CD4-positive, alpha-beta T cell treated with Interleukin-4 for 1 hour (primary cell): ENCODE results near the gene HMMR.
"Not testable (repeated sequence)": the region's sequence is repeated elsewhere in the genome, so short reads cannot be mapped to it uniquely, and the experiment has no call there.

Experiments used
- DNase-seq, 2 donors: peaks; one replicate each; pipeline ENCODE4 v3.0.0-alpha.2; 2020 to 2022

HMMR gene, protein sequence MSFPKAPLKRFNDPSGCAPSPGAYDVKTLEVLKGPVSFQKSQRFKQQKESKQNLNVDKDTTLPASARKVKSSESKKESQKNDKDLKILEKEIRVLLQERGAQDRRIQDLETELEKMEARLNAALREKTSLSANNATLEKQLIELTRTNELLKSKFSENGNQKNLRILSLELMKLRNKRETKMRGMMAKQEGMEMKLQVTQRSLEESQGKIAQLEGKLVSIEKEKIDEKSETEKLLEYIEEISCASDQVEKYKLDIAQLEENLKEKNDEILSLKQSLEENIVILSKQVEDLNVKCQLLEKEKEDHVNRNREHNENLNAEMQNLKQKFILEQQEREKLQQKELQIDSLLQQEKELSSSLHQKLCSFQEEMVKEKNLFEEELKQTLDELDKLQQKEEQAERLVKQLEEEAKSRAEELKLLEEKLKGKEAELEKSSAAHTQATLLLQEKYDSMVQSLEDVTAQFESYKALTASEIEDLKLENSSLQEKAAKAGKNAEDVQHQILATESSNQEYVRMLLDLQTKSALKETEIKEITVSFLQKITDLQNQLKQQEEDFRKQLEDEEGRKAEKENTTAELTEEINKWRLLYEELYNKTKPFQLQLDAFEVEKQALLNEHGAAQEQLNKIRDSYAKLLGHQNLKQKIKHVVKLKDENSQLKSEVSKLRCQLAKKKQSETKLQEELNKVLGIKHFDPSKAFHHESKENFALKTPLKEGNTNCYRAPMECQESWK

DNA sequence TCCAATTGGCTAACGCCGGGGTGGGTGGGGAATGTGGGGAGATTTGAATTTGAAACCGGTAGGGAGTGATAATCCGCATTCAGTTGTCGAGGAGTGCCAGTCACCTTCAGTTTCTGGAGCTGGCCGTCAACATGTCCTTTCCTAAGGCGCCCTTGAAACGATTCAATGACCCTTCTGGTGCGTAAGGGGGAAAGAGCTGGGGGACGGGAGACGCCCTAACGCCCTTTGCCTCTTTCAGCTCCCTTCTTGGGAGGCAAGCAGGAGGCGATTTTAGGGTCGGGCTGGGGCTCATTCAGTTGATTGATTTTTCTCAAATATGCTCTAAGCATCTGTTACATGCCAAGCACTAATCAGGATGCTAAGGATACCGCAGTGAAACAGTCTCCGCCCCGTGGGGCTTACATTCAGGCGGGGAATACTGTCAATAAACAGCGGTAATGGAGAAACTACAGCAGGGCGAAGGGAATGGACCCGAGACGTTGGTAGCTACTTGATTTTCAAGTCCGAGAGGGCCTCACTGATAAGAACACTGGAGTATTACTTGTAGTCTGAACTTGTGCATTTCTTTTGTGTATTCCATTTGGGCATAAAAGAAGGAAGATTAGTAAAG is at the start of gene HMMR:
TSS of gene HMMR (plus strand) at position 71 of the 610 bp plus-strand sequence. CDS start at position 132, 61 bp downstream.
- DNase-seq: no peak

DNA sequence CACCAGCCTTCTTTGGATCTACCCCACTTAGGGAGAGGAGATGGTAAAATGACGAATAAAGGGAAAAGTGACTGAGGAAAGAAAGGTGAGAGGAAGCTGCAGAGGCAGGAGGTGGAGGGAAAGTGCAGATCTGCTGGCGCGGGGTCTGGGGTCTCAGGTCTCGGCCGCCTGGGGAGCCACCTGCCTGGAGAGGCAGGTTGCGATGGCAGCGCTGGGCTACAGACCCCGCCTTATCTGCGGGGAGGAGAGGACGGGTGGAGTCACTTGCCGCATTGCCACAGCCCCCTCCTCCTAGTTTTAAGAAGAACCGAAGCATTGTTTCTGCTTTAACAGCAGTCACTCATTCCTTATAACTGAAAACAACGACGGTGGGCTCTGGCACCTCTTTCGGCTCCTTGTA is 44.8 kb upstream of the HMMR start:
- not testable (repeated sequence) for DNase-seq

DNA sequence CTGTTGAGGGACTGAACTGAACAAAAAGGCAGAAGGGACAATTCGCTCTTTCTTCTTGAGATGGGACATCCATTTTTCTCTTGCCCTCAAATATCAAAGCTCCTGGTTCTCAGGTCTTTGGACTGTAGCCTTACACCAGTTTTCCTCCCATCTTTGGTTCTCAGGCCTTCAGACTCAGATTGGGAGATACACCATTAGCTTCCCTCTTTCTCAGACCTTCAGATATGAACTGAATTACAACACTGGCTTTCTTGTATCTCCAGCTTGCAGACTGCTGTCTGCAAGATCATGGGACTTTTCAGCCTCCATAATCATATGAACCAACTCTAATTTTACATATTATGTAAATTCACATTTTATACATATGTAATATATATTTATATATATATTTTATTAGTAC is 35.6 kb upstream of the HMMR start:
- no peak for DNase-seq

DNA sequence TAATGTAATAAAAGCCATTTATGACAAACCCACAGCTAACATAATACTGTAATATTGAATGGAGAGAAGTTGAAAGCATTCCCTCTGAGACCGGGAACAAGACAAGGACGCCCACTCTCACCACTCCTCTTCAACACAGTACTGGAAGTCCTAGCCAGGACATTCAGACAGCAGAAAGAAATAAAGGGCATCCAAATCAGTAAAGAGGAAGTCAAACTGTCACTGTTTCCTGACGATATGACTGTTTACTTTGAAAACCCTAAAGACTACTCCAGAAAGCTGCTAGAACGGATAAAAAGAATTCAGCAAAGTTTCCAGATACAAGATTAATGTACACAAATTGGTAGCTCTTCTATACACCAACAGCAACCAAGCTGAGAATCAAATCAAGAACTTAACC is 34.3 kb upstream of the HMMR start:
- not testable (repeated sequence) for DNase-seq

DNA sequence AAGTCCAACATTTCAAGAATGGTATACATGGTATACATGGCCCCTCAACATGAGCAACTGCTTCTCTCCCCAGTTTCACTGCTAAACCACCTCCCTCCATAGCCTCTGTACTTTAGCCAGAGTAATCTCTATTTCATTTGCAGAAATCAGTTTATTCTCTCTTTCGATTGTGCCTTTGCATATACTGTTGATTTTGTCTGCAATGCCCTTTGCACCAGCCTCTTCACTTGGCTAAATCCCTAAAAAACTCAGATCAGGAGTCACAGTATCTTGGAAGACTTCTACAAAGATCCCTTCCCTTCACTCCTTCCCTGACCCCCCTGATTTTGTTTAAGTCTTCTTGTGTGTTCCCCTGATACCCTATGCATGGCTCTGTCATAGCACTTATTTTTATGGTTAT is 27.9 kb upstream of the HMMR start:
- DNase-seq: no peak

DNA sequence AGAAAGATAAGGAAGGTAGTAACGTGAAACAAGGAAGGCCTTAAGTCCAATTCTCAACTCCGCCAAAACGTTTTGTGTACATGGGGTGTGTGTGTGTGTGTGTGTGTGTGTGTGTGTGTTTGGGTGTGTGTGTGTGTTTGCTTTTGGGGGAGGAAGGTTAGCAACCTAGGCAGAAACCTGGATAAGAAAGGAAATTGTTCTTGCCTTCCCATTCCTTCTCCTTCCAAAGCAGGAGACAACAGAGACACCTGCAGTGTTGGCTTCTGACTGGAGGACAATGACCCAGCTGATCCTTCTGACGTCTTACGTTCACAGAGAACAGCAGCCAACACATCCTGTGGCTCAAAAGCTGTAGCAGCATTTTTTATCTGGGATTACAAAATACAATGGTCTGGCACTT is 27.2 kb upstream of the HMMR start:
- no peak for DNase-seq

DNA sequence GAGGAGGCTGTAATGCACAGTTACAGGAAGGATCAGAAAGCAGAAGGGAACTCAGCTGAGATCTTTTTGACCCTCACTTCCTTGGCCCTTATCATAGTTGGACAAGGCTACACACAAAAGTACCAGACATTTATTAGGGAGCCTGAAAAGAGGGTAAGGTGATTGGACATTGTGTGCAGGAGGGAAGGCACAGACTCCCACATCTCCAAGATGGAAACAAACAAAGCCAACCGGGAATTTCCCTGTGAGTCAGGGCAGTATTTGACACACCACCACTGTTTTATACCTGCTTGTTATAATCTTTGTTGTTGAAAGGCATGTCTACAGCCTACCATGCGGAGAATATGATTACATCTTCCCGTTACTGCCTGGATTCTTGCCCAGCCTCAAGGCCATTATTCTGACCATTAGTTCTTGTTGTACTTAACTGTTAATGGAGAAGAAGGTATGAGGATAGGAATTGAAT is 26.0 kb upstream of the HMMR start:
- no peak for DNase-seq

DNA sequence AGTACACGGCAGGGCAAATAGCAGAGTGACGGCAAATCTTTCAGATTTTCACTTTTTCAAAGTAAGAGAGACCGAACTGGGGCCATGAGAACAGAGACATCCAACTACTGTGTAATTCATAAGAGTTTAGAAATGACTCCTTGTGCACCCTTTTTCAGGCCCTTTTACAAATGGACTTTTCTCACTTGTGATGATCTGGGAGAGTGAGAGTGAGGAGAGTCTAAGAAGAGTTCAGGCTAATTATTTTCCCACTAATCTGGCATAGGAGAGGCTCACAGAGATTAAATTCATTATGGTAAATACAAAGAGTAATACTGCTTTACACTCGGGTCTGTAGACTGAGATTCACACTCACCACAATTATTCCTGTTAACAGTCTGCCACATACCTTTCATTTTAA is 23.9 kb upstream of the HMMR start:
- no peak for DNase-seq

DNA sequence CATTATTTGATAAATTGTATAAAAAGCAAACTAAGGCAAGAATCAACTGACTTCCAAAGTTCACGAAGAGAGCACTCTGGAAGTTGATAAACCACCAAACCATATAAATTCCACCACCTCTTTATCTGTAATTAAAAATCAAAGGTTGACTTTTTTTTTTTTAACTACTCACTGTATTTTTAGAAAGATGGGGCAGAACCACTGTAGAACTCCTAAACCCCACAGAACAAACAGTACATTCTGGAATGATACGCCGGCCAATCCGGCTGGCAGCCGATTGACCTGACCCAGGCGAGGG is 23.5 kb upstream of the HMMR start:
- no peak for DNase-seq

DNA sequence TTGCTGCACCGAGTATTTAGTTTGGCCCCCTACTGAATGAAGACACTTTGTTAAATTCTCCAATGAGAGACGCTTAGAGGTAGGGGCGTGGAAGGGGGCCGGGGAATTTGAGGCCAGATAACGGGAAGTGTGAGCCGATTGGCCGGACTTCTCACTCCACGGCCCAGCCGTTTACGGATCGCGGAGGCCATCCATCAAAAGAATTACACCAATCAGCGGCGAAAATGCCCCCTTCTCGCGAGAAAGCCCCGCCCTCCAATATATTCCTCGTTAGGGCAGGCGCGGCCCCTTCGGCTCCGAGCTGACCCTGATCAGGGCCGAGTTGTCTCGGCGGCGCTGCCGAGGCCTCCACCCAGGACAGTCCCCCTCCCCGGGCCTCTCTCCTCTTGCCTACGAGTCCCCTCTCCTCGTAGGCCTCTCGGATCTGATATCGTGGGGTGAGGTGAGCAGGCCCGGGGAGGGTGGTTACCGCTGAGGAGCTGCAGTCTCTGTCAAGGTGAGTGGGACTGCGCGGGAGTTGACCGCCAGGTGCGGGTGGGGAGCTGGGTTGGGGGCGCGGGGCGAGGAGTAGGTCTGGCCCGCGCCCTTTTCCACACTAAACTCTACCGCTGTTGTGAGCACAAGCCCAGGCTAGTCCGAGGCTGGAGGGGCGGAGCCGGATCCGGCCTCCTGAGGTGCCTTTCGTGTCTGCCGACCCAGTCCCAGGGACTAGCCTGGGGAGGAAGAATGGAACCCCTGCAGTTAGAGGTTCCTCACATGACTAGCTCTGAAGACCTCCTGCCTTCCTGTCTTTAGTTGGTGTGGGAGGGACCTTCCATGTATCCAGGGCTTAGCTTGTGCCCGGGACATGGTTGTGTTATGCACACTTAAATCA is 22.9 kb upstream of the HMMR start, which contains the start of gene CCNG1:
TSS of gene CCNG1 (plus strand) at position 287 of the 874 bp plus-strand sequence. CDS start 1,662 bp downstream, outside the sequence.
- DNase-seq: peak; percentile 92 to 94

DNA sequence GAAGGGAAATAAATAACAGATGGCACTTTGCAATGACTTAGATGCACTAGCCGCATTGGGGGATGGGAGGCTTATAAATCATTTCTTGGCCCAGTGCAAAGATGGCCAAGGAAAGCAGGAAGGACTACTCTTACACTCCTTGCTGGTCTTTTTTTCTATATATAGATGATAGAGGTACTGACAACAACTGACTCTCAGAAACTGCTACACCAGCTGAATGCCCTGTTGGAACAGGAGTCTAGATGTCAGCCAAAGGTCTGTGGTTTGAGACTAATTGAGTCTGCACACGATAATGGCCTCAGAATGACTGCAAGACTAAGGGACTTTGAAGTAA is 21.4 kb upstream of the HMMR start:
- no peak for DNase-seq

DNA sequence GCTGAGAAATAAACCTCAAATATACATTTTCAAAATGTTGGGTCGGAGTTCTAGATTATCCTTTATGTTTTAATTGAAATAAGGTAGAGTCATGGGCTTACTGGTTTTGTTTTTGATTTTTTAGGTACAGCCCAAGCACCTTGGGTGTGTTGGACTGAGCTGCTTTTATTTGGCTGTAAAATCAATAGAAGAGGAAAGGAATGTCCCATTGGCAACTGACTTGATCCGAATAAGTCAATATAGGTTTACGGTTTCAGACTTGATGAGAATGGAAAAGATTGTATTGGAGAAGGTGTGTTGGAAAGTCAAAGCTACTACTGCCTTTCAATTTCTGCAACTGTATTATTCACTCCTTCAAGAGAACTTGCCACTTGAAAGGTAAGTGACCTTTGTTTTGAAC is 19.5 kb upstream of the HMMR start:
- DNase-seq: no peak

DNA sequence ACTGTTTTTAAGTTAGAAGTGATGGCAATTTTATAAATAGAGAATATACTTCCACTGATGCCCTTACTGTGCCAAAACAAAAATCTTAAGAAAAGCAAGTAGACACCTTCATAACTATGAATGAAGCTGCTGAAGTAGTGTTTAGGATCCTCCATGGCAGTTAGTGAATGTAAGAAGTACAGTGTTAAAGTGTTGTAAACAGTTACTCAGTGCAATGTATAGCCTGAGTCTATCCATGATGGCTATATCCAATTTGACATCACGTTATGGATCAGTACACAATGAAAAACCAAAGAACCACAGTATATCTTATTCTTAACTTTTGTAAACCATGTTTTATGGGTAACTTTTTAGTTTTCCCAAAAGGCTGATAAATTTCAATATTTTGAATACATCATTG is 15.9 kb upstream of the HMMR start:
- DNase-seq: no peak

DNA sequence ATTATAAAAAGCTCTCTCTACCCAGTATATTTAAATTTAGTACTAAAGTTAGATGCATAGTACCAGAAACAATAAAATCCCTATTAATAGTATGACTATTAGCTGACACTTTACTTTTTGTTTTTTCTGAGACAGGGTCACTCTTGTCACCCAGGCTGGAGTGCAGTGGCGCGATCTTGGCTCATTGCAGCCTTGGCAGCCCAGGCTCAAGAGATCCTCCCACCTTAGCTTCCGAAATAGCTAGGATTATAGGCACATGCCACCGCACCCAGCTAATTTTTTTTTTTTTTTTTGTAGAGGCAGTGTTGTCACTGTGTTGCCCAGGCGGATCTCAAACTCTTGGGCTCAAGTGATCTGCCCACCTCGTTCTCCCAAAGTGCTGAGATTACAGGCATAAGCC is 15.1 kb upstream of the HMMR start:
- no peak for DNase-seq

DNA sequence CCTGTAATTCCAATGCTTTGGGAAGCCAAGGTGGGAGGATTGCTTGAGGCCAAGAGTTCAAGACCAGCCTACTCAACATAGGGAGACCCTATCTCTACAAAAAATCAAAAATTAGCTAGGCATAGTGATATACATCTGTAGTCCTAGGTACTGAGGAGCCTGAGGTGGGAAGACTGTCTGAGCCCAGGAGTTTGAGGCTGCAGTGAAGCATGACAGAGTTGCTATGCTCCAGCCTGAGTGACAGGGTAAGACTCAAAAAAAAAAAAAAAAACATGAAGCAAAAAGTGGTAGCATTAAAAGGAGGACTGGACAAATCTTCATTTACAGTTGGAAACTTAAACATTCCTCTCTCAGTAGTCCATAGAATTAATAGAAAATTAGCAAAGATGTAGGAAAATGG is 13.2 kb upstream of the HMMR start:
- no peak for DNase-seq

DNA sequence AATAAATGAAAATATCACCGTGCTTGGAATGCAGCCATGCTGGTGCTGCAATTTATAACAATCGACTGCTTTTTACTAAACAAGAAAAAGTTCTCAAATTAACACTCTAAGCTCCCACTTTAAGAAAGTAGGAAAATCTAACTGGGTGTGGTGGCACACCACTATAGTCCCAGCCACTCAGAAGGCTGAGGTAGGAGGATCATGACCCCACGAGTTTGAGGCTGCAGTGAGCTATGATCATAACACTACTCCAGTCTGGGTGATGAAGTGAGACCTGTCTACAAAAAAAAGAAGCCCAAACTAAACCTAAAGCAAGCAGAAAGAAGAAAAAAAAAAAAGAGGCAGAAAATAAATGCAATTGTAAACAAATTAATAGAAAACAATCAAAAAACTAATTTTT is 12.6 kb upstream of the HMMR start:
- DNase-seq: no peak

DNA sequence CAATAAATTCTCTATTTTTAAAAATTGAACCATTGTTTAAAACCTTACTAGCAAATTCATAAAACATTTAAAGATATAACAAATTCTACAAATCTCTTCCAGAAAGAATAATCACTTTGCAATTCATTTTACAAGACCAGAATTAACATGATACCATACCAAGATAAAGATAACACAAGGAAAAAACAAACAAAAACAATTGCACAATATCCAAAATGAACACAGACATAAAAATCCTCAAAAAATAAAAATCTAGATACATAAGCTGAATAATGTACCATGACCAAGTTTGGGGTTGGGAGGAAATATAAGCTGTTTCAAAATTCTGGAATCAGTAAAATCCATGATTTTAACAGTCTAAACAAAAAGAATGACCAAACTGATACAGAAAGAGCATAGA is 11.9 kb upstream of the HMMR start:
- no peak for DNase-seq

DNA sequence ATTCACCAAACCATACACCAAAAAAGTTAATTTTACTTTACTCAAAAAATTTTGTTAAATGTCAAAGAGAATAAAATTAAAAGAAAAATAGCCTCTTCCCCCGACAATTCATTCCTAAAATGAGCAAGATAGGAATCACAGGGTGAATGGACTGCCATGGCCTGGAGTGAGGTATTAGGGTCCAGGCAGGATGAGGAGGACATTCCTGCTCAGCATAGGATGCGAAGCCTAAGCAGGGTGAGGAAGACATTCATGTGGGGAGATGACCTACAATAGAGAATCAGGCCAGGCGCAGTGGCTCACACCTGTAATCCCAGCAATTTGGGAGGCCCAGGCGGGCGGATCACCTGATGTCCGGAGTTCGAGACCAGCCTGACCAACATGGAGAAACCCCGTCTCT is 8.9 kb upstream of the HMMR start:
- no peak for DNase-seq

DNA sequence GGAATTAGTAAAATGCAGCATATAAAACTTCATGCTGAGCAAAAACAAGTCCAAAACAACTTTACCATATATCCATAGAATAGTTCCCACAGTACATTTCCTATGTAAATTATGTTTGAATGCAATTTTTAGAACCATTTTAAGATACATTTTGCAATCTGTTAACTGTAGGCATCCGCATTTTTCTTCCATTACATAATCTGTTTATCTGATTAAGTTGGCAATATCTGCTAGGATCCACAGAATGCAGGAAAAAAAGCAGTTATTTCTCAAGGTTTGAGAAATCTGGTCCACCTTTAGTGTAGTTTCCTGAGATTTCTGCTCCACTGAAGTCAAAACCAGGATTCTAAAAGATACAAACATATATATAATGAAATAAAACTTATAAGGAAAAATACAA is 6.7 kb upstream of the HMMR start:
- no peak for DNase-seq

DNA sequence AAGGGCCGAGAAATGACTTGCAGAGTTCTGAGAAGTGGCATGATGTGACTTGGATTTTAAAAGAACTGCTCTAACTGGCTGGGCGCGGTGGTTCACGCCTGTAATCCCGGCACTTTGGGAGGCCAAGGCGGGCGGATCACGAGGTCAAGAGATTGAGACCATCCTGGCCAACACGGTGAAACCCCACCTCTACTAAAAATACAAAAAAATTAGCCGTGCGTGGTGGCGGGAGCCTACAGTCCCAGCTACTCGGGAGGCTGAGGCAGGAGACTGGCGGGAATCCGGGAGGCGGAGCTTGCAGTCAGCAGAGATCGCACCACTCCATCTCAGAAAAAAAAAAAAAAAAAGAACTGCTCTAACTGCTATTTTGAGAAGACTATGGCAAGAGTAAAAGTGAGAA is 5.0 kb upstream of the HMMR start:
- DNase-seq: not testable (repeated sequence)

DNA sequence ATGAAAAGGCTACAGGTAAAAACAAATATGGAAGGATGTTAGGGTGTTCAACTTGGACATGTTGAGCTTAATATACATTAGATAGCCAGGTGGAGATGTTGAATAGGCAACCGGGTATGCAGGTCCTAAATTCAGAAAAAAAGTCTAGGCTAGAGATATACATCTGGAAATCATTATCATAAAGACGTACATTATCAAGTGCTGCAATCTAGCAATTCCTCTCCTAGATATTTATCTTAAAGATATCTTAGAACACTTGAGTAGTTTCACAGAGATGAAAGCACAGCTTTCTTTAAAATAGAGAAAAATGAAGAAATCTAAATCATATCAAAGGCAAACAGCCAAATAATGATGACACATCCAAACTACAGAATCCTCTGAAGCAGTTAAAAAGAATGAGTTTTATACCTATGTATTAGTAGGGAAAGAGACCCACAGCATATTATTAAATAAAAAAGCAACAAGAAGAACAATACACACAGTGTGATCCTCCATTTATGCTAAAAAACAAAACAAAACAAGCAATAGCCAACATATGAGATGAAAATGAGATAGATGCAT is 4.3 kb upstream of the HMMR start:
- no peak for DNase-seq

DNA sequence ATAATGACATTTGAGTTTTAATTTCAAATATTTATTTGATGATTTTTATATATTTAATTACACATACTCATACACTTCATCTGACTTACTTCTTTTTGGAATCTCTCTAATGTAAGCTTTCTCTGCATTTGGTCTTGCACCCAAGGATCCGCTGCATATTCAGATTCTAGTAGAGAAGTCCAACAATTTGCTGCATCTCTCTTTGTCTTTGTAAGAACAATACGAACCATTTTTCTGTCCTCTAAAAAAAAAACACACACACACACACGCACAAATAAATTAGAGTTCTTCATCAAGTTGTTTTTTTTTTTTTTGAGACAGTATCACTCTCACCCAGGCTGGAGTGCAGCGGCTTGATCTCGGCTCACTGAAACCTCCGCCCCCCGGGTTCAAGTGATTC is 3.6 kb upstream of the HMMR start:
- no peak for DNase-seq
